GM13977 (cell line): ENCODE data around the gene SLC38A3.

Source experiments
- DNase-seq: peaks from one replicate; pipeline ENCODE4 v3.0.0; 2012; ENCODE audit warnings: low spot score
- CTCF ChIP-seq: IDR thresholded peaks from 2 replicates; pipeline ENCODE4 v1.5.1; 2012; ENCODE audit warnings: mild to moderate bottlenecking, control low read depth; ENCODE audit not compliant: insufficient read depth; ENCODE audit errors: extremely low read depth, missing control alignments
- in situ Hi-C: fragments of 300-500 bp; cut with MboI; formaldehyde crosslinking; loops from one replicate; pipeline ENCODE4 v1.12.0; 2022; ENCODE audit warnings: low sequenced_read_pairs, low pct_unique_long_range_greater_than_20kb, mixed read lengths, inconsistent platforms; ENCODE audit not compliant: unreplicated experiment

SLC38A3 gene

GRCh38 chr3:50189989-50190388, 15.1 kb upstream of the SLC38A3 start:
- DNase-seq = no peak
- in situ Hi-C loops = no loop called here
- TF ChIP-seq CTCF = no peak

GRCh38 chr3:50190936-50191660, 14.0 kb upstream of the SLC38A3 start, which contains the start of gene GNAT1:
TSS of gene GNAT1 (plus strand) at chr3:50191610. CDS start at chr3:50191726, 116 bp downstream.
- TF ChIP-seq CTCF = no peak
- in situ Hi-C loops = no loop called here
- DNase-seq = no peak

- no peak for DNase-seq
- no peak for TF ChIP-seq CTCF
- in situ Hi-C loops = no loop called here
Measured at GRCh38 chr3:50192124-50192523, 12.9 kb upstream of the SLC38A3 start.

DNA sequence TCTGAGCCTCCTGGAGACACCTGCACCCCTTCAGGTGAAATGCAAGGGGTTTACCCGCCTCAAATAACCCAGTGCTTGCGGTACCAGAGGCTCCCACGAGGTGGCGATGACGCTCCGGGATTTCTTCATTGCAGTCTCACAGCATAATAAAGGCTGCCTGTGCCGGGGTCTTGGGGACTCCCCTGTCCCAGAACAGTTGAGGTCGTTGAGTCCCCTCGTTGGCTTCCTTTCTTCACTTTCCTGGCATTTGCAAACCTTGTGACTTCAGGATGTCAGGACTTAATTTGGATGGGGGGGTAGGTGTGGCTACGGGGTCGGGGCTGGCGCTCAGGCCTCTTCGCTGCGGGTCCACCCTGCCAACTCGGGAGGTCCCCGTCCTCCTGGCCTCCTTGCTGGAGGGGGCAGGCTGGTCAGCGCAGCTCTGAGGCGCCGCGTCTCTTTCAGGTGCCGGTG, 12.4 kb upstream of the SLC38A3 start:
- in situ Hi-C loops = no loop called here
- peak; percentile 94 for DNase-seq
- TF ChIP-seq CTCF = peak; percentile 92

GRCh38 chr3:50193286-50193685, 11.8 kb upstream of the SLC38A3 start:
- DNase-seq = no peak
- no peak for TF ChIP-seq CTCF
- in situ Hi-C loops = no loop called here

DNA sequence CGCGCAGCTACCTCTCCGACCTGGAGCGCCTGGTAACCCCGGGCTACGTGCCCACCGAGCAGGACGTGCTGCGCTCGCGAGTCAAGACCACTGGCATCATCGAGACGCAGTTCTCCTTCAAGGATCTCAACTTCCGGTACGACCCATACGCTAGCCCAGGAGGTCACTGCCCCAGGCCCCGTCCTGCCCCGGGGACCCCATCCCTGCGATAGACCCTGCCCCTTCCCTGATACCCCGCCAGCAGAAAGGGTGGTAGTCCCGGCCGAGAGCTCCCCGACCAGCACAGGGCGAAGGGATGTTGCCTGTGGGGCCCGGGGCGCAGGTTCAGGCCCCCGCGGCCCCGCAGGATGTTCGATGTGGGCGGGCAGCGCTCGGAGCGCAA, 11.3 kb upstream of the SLC38A3 start:
- no peak for TF ChIP-seq CTCF
- in situ Hi-C loops = no loop called here
- DNase-seq = no peak
